IMR-90 (cell line): ENCODE results near the gene KPTN. TPM values are rescaled to one million over a fixed set of nuclear protein-coding genes. Genes with fewer than 3 reads are reported as not detected.

ENCODE experiments used
- ATAC-seq: fragments of 200-7000 bp; cut with Tn5 transposase; 2 replicates; pipeline ENCODE4 v1.9.1; 2020; ENCODE audit warnings: low read depth, mild to moderate bottlenecking, moderate library complexity
- BruUV-seq: library from RNA; stranded (reverse); fragments of 400-500 nt; replicated peaks from 2 replicates; lab custom pipeline; 2021; lab: Mats Ljungman, UMichigan
- CTCF ChIA-PET: fragments of 300-600 bp; formaldehyde crosslinking; extraction: SDS; loops from one replicate; lab custom pipeline; 2021; ENCODE audit warnings: antibody characterized with exemption; lab: Yijun Ruan, JAX
- POLR2A ChIA-PET: fragments of 300-600 bp; sonication (Branson Sonifier 250); formaldehyde crosslinking; loops from one replicate; lab custom pipeline; 2022; ENCODE audit warnings: antibody characterized with exemption; ENCODE audit not compliant: unreplicated experiment; lab: Charles Lee
- DNase-seq: peaks from one replicate; pipeline ENCODE4 v3.0.0; 2013
- H2AFZ ChIP-seq: replicated peaks from 2 replicates; pipeline ENCODE3; 2013; ENCODE audit warnings: low read length, mild to moderate bottlenecking; ENCODE audit not compliant: poor library complexity
- H2AK5ac ChIP-seq: 2 replicates; pipeline ENCODE4 v1.6.1; 2013; ENCODE audit warnings: low read depth, low read length, inconsistent platforms
- H2AK9ac ChIP-seq: replicated peaks from 2 replicates; pipeline ENCODE3; 2013; ENCODE audit warnings: mild to moderate bottlenecking, low read depth, low read length, moderate library complexity; ENCODE audit not compliant: poor library complexity
- H2BK120ac ChIP-seq: 2 replicates; pipeline ENCODE4 v1.6.1; 2013; ENCODE audit warnings: low read depth, low read length, inconsistent platforms
- H2BK15ac ChIP-seq: 3 replicates; pipeline ENCODE4 v1.6.1; 2013; ENCODE audit warnings: low read depth, low read length, inconsistent platforms
- H2BK20ac ChIP-seq: 2 replicates; pipeline ENCODE4 v1.6.1; 2013; ENCODE audit warnings: low read depth, mild to moderate bottlenecking, inconsistent platforms, low read length, moderate library complexity
- H2BK5ac ChIP-seq: 2 replicates; pipeline ENCODE4 v1.6.1; 2013; ENCODE audit warnings: mild to moderate bottlenecking, low read depth, low read length, inconsistent platforms; ENCODE audit not compliant: poor library complexity, severe bottlenecking
- H3K14ac ChIP-seq: replicated peaks from 2 replicates; pipeline ENCODE4 v1.6.1; 2013; ENCODE audit warnings: low read depth, low read length, inconsistent platforms
- H3K18ac ChIP-seq: 2 replicates; pipeline ENCODE4 v1.6.1; 2013; ENCODE audit warnings: low read depth, low read length, control low read depth
- H3K23ac ChIP-seq: 2 replicates; pipeline ENCODE4 v1.6.1; 2013; ENCODE audit warnings: low read depth, low read length, inconsistent platforms
- H3K27ac ChIP-seq: 2 replicates; pipeline ENCODE4 v1.5.1; 2013; ENCODE audit warnings: mild to moderate bottlenecking, control low read depth, low read length; ENCODE audit not compliant: insufficient read depth
- H3K27me3 ChIP-seq: 2 replicates; pipeline ENCODE4 v1.6.1; 2013; ENCODE audit warnings: low read length; ENCODE audit not compliant: control insufficient read depth, insufficient read depth
- H3K36me3 ChIP-seq: 2 replicates; pipeline ENCODE4 v1.6.1; 2013; ENCODE audit warnings: low read length, mixed read lengths; ENCODE audit not compliant: control insufficient read depth, insufficient read depth
- H3K4ac ChIP-seq: 2 replicates; pipeline ENCODE4 v1.6.1; 2013; ENCODE audit warnings: low read depth, low read length, inconsistent platforms
- H3K4me1 ChIP-seq: 2 replicates; pipeline ENCODE4 v1.6.1; 2013; ENCODE audit warnings: low read length, mixed read lengths; ENCODE audit not compliant: control insufficient read depth, insufficient read depth
- H3K4me2 ChIP-seq: 2 replicates; pipeline ENCODE4 v1.6.1; 2013; ENCODE audit warnings: low read depth, mild to moderate bottlenecking, control low read depth, low read length, moderate library complexity
- H3K4me3 ChIP-seq: 2 replicates; pipeline ENCODE4 v1.5.1; 2013; ENCODE audit warnings: low read depth, mild to moderate bottlenecking, control low read depth, low read length, moderate library complexity; ENCODE audit not compliant: insufficient read depth
- H3K56ac ChIP-seq: 2 replicates; pipeline ENCODE4 v1.6.1; 2013; ENCODE audit warnings: low read length, inconsistent platforms; ENCODE audit not compliant: insufficient read depth; ENCODE audit errors: extremely low read depth
- H3K79me1 ChIP-seq, 2 experiments: 2 replicates each; pipeline ENCODE4 v1.6.1; 2013; ENCODE audit warnings: low read length in 2 of 2, inconsistent platforms in 1 of 2, low read depth in 1 of 2
- H3K9ac ChIP-seq: 2 replicates; pipeline ENCODE4 v1.6.1; 2013; ENCODE audit warnings: low read depth, low read length, control low read depth
- H3K9me1 ChIP-seq: 2 replicates; pipeline ENCODE4 v1.6.1; 2013; ENCODE audit warnings: low read length, inconsistent platforms; ENCODE audit not compliant: insufficient read depth
- H3K9me3 ChIP-seq: 2 replicates; pipeline ENCODE4 v1.6.1; 2013; ENCODE audit warnings: low read length; ENCODE audit not compliant: control insufficient read depth, insufficient read depth
- H4K20me1 ChIP-seq: 2 replicates; pipeline ENCODE4 v1.6.1; 2013; ENCODE audit warnings: low read length, inconsistent platforms; ENCODE audit not compliant: insufficient read depth
- H4K5ac ChIP-seq: 2 replicates; pipeline ENCODE4 v1.6.1; 2013; ENCODE audit warnings: mild to moderate bottlenecking, low read depth, low read length, control low read depth
- H4K8ac ChIP-seq, 2 experiments: 2 replicates each; pipeline ENCODE4 v1.6.1; 2013; ENCODE audit warnings: low read depth in 2 of 2, low read length in 2 of 2, control low read depth in 1 of 2, inconsistent platforms in 1 of 2
- H4K91ac ChIP-seq: 2 replicates; pipeline ENCODE4 v1.6.1; 2013; ENCODE audit warnings: low read depth, low read length, inconsistent platforms; ENCODE audit not compliant: insufficient read depth
- BHLHE40 ChIP-seq: fragments of 150-350 bp; IDR thresholded peaks from 2 replicates; pipeline ENCODE4 v1.6.1; 2016; ENCODE audit warnings: mild to moderate bottlenecking, low read depth, low read length
- CEBPB ChIP-seq: IDR thresholded peaks from 2 replicates; pipeline ENCODE4 v1.6.1; 2012; ENCODE audit warnings: low read depth, low read length, improper control_type of control experiment
- CHD1 ChIP-seq: IDR thresholded peaks from 2 replicates; pipeline ENCODE4 v1.6.1; 2012; ENCODE audit warnings: low read depth, low read length, improper control_type of control experiment
- FOS ChIP-seq: fragments of 150-350 bp; IDR thresholded peaks from 2 replicates; pipeline ENCODE4 v1.6.1; 2016; ENCODE audit warnings: low read depth, low read length
- MAZ ChIP-seq: IDR thresholded peaks from 2 replicates; pipeline ENCODE4 v1.6.1; 2012; ENCODE audit warnings: low read depth, mild to moderate bottlenecking, low read length, improper control_type of control experiment, moderate library complexity, borderline replicate concordance
- MXI1 ChIP-seq: IDR thresholded peaks from 2 replicates; pipeline ENCODE4 v1.6.1; 2012; ENCODE audit warnings: low read depth, mild to moderate bottlenecking, low read length, moderate library complexity, borderline replicate concordance
- POLR2A ChIP-seq: IDR thresholded peaks from 2 replicates; pipeline ENCODE4 v1.6.1; 2012; ENCODE audit warnings: mild to moderate bottlenecking, low read depth, low read length
- RAD21 ChIP-seq: IDR thresholded peaks from 2 replicates; pipeline ENCODE4 v1.6.1; 2012; ENCODE audit warnings: low read length, improper control_type of control experiment
- RCOR1 ChIP-seq: IDR thresholded peaks from 2 replicates; pipeline ENCODE4 v1.6.1; 2012; ENCODE audit warnings: mild to moderate bottlenecking, low read length, improper control_type of control experiment; ENCODE audit not compliant: insufficient replicate concordance
- RFX5 ChIP-seq: IDR thresholded peaks from 2 replicates; pipeline ENCODE4 v1.8.0; 2012; ENCODE audit warnings: low read depth, mild to moderate bottlenecking, low read length, moderate library complexity
- SMC3 ChIP-seq: fragments of 150-350 bp; IDR thresholded peaks from 2 replicates; pipeline ENCODE4 v1.6.1; 2016; ENCODE audit warnings: low read depth, mild to moderate bottlenecking, antibody characterized with exemption, low read length, moderate library complexity
- WGBS, 2 experiments: methylation state at CpG; one replicate each; pipeline versions ENCODE4 v1.1.5 to v1.1.7; 2013; ENCODE audit warnings: missing lambda C conversion rate in 2 of 2; ENCODE audit not compliant: insufficient read length in 1 of 2; ENCODE audit errors: extremely low coverage in 2 of 2; 5-methylcytosine and 5-hydroxymethylcytosine counted together
- dilution Hi-C: fragments of 300-500 bp; cut with HindIII; formaldehyde crosslinking; loops from one replicate; pipeline ENCODE4 v1.14.3; 2018; ENCODE audit warnings: low sequenced_read_pairs; ENCODE audit not compliant: unreplicated experiment
- in situ Hi-C: fragments of 300-500 bp; cut with MboI; formaldehyde crosslinking; loops from 3 replicates; pipeline ENCODE4 v1.14.3; 2019; ENCODE audit warnings: low sequenced_read_pairs, inconsistent platforms, mixed read lengths
- intact Hi-C: fragments of 100-400 bp; cut with micrococcal nuclease; formaldehyde crosslinking; loops from 2 replicates; pipeline ENCODE4 v1.10.0; 2022
- polyA plus RNA-seq, 3 experiments: library from polyadenylated mRNA; depleted of rRNA; stranded (reverse); fragments of >200 nt; gene quantifications; 2 replicates each; pipeline ENCODE4 v1.2.3, GENCODE V29; 2012; ENCODE audit warnings: low replicate concordance in 1 of 3
- total RNA-seq: library from RNA; depleted of rRNA; stranded (reverse); fragments of >200 nt; gene quantifications from 2 replicates; pipeline ENCODE4 v1.2.3, GENCODE V29; 2012
- TF ChIP-seq, protein P1 (sequence below): fragments of 150-350 bp; IDR thresholded peaks from 2 replicates; pipeline ENCODE4 v1.6.1; 2017; ENCODE audit warnings: mild to moderate bottlenecking, antibody characterized with exemption, low read length, low read depth
- TF ChIP-seq, protein P2 (sequence below): fragments of 150-350 bp; IDR thresholded peaks from 2 replicates; pipeline ENCODE4 v1.6.1; 2016; ENCODE audit warnings: low read depth, mild to moderate bottlenecking, low read length, moderate library complexity, borderline replicate concordance

KPTN gene
- total and polyA plus RNA-seq, 2 of the 4 experiments (the other 2 are of a cell fraction): 4.1 to 15.4 TPM

DNA sequence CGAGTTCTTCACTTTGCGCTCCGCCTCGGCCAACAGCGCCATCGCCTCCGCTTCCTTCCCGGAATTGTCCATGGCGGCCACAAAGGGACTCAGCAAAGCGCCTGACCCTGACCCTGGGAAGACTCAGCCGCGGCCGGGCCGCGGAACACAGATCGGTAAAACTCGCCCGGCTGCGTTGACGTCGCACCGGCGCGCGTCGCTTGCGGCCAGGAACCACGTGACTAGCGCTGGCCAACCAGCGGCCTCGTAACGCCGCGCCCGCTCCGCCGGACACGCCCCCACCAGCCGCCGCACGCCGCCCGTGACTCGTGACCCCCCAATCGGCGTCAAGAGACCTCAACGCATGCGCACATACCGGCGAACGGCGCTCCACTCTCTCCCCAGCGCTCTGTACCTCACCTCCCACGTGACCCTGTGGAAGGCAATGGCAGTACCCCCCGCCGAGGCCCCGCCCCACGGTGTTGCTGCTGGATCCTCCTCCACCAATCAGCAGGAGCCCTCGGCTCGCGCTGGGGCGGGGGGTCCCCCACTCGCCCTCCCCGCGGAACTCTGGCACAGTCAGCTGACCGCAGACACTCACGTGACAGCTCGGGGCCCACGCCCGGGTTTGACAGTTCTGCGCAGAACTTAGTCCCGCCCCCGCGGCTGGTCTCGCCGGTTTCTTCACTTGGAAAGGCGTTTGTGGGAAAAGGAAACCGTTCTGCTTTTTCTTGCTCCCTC, 31.0 kb upstream of the KPTN start, which contains the start of gene NAPA:
TSS of gene NAPA (minus strand) at position 195 of the 720 bp plus-strand sequence. CDS start at position 72, 123 bp downstream.
- peaks cover 21% of the 10 kb centered on the region for H3K9me1 ChIP-seq
- H2AK9ac ChIP-seq: peak within 1 kb of the TSS; percentile 94
- H4K8ac ChIP-seq: peak within 1 kb of the TSS; percentile 88 to 96
- intact Hi-C loops: loop anchor here (1.0 to 10.0 kb wide), 5 partner anchors 78 to 183 kb away; no protein-coding TSS in a partner anchor
- peak within 1 kb of the TSS; percentile 87 for H3K14ac ChIP-seq
- dilution Hi-C loops: no loop called here
- 1% methylated on average over 40 of the region's 78 CpGs; no CpG with 5 or more reads in 1 of the 2 experiments for WGBS, 2 experiments
- H3K56ac ChIP-seq: peak within 1 kb of the TSS; percentile 82
- H3K4me1 ChIP-seq: peaks cover 18% of the 10 kb centered on the region
- CTCF ChIA-PET: interaction anchor here (0.7 to 1.5 kb wide), 7 partner anchors 9 to 190 kb away, joined by 4 to 8 read pairs (median 4); partner anchors contain the start of gene KPTN
- peak within 1 kb of the TSS; percentile 97 for H3K9ac ChIP-seq
- peaks cover 18 to 51% of the 10 kb centered on the region in 2 experiments for H3K79me1 ChIP-seq
- POLR2A ChIA-PET: interaction anchor here (1.0 kb wide), 1 partner anchor 95 kb away, joined by 4 read pairs; no protein-coding TSS in a partner anchor
- H2AFZ ChIP-seq: peak within 1 kb of the TSS; percentile 92
- peak within 1 kb of the TSS; percentile 97 for H2AK5ac ChIP-seq
- TF ChIP-seq FOS (peak; percentile 72), RAD21 (peak; percentile 68), SMC3 (no peak; the same call in 1 of the 2 replicates), RCOR1 (no peak), MXI1 (peak; percentile 87; the same call in 1 of the 2 replicates), POLR2A (peak; percentile 96), BHLHE40 (peak; percentile 92), CHD1 (0 out of 2 replicates have a peak, but pooled peaks have one; percentile 47), RFX5 (no peak), CEBPB (peak; percentile 64), MAZ (peak; percentile 97; the same call in 1 of the 2 replicates)
- TF ChIP-seq, protein P1, sequence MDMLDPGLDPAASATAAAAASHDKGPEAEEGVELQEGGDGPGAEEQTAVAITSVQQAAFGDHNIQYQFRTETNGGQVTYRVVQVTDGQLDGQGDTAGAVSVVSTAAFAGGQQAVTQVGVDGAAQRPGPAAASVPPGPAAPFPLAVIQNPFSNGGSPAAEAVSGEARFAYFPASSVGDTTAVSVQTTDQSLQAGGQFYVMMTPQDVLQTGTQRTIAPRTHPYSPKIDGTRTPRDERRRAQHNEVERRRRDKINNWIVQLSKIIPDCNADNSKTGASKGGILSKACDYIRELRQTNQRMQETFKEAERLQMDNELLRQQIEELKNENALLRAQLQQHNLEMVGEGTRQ: peak; percentile 97
- TF ChIP-seq, protein P2, sequence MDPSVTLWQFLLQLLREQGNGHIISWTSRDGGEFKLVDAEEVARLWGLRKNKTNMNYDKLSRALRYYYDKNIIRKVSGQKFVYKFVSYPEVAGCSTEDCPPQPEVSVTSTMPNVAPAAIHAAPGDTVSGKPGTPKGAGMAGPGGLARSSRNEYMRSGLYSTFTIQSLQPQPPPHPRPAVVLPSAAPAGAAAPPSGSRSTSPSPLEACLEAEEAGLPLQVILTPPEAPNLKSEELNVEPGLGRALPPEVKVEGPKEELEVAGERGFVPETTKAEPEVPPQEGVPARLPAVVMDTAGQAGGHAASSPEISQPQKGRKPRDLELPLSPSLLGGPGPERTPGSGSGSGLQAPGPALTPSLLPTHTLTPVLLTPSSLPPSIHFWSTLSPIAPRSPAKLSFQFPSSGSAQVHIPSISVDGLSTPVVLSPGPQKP: no peak
- DNase-seq (peak; percentile 100), ATAC-seq (peak; percentile 97)
- peak within 1 kb of the TSS; percentile 83 for H3K4me2 ChIP-seq
- peak within 1 kb of the TSS; percentile 82 for H3K4ac ChIP-seq
- peak within 1 kb of the TSS; percentile 90 for H3K27ac ChIP-seq
- H3K9me3 ChIP-seq: no peaks in the 10 kb centered on the region
- BruUV-seq: no TSS peak
- H2BK20ac ChIP-seq: peak within 1 kb of the TSS; percentile 67; the same call in 1 of the 2 replicates
- peak within 1 kb of the TSS; percentile 58 for H2BK5ac ChIP-seq
- peak within 1 kb of the TSS; percentile 4; the same call in 1 of the 2 replicates for H3K18ac ChIP-seq
- no peaks in the 10 kb centered on the region for H3K36me3 ChIP-seq
- peak within 1 kb of the TSS; percentile 73 for H2BK120ac ChIP-seq
- in situ Hi-C loops: no loop called here
- peak within 1 kb of the TSS; percentile 73 for H4K91ac ChIP-seq
- peak within 1 kb of the TSS; percentile 81; the same call in 2 of the 3 replicates for H2BK15ac ChIP-seq
- peak within 1 kb of the TSS; percentile 87 for H3K4me3 ChIP-seq
- peaks cover 2% of the 10 kb centered on the region; the same call in 1 of the 2 replicates for H3K27me3 ChIP-seq
- H4K20me1 ChIP-seq: peaks cover 34% of the 10 kb centered on the region
- H3K23ac ChIP-seq: peak within 1 kb of the TSS; percentile 80
- peak within 1 kb of the TSS; percentile 71 for H4K5ac ChIP-seq
